ENCODE data around the gene SAMD9. TPM values are rescaled to one million over a fixed set of nuclear protein-coding genes. Genes with fewer than 3 reads are reported as not detected.
A peak's percentile ranks its signal among the peaks of the same experiment; 100 is the strongest.
"Not testable (repeated sequence)": the region's sequence is repeated elsewhere in the genome, so short reads cannot be mapped to it uniquely, and the experiment has no call there.

SAMD9 gene
- total RNA-seq, 1 donor from 2014 or later: not detected

- Histone ChIP-seq H3K79me2 (ENCODE audit: low read depth) (no peaks in the 10 kb centered on the region), H3K9me3 (ENCODE audit: low read depth) (no peaks in the 10 kb centered on the region), H3K27ac (no peak overlapping the region), H4K20me1 (ENCODE audit: low read depth) (no peaks in the 10 kb centered on the region), H2AFZ (replicated peaks) (peak overlapping the region; percentile 74), H3K27me3 (peaks cover 43% of the 10 kb centered on the region), H3K4me3 (no peak overlapping the region), H3K4me1 (no peaks in the 10 kb centered on the region), H3K36me3 (no peaks in the 10 kb centered on the region), H3K4me2 (no peak overlapping the region), H3F3A (ENCODE audit: low read depth) (no peaks in the 10 kb centered on the region), H3K9ac (no peak overlapping the region)
- Mint-ChIP-seq H3K27me3 (ENCODE audit: insufficient read depth, low read depth) (no peaks in the 10 kb centered on the region), H3K36me3 (no peaks in the 10 kb centered on the region), H3K9me3 (peaks cover 9% of the 10 kb centered on the region), H3K4me3 (no peak overlapping the region), H3K27ac (no peak overlapping the region), H3K4me1 (no peaks in the 10 kb centered on the region)
- TF ChIP-seq EZH2phosphoT487 (IDR thresholded peaks at IDR 0.05) (no peak), EZH2 (IDR thresholded peaks at IDR 0.05) (no peak)
- TF ChIP-seq, protein P1, sequence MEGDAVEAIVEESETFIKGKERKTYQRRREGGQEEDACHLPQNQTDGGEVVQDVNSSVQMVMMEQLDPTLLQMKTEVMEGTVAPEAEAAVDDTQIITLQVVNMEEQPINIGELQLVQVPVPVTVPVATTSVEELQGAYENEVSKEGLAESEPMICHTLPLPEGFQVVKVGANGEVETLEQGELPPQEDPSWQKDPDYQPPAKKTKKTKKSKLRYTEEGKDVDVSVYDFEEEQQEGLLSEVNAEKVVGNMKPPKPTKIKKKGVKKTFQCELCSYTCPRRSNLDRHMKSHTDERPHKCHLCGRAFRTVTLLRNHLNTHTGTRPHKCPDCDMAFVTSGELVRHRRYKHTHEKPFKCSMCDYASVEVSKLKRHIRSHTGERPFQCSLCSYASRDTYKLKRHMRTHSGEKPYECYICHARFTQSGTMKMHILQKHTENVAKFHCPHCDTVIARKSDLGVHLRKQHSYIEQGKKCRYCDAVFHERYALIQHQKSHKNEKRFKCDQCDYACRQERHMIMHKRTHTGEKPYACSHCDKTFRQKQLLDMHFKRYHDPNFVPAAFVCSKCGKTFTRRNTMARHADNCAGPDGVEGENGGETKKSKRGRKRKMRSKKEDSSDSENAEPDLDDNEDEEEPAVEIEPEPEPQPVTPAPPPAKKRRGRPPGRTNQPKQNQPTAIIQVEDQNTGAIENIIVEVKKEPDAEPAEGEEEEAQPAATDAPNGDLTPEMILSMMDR (IDR thresholded peaks at IDR 0.05): peak; percentile 60
- DNase-seq (ENCODE audit: low spot score): peak; percentile 53
These were observed 24.9 kb downstream of the SAMD9 start for GRCh38 chr7:93092757-93093370.

- not testable (repeated sequence) for H3K36me3 Mint-ChIP-seq; H3K4me2 ChIP-seq; H3K9me3 ChIP-seq (ENCODE audit: low read depth); DNase-seq (ENCODE audit: low spot score); H3K36me3 ChIP-seq; H3F3A ChIP-seq (ENCODE audit: low read depth); H3K4me3 Mint-ChIP-seq; H3K4me1 ChIP-seq; H4K20me1 ChIP-seq (ENCODE audit: low read depth); H3K4me3 ChIP-seq; H3K27me3 ChIP-seq; H3K9me3 Mint-ChIP-seq; H3K4me1 Mint-ChIP-seq; H3K27ac ChIP-seq; H2AFZ ChIP-seq (replicated peaks); H3K79me2 ChIP-seq (ENCODE audit: low read depth); H3K27me3 Mint-ChIP-seq (ENCODE audit: insufficient read depth, low read depth); H3K27ac Mint-ChIP-seq; H3K9ac ChIP-seq
These were observed 44.4 kb downstream of the SAMD9 start for GRCh38 chr7:93073357-93073756.

- DNase-seq (ENCODE audit: low spot score): no peak
- Histone ChIP-seq H3F3A (ENCODE audit: low read depth) (no peaks in the 10 kb centered on the region), H2AFZ (replicated peaks) (no peak overlapping the region), H3K4me2 (no peak overlapping the region), H3K9me3 (ENCODE audit: low read depth) (no peaks in the 10 kb centered on the region), H3K36me3 (no peaks in the 10 kb centered on the region), H3K4me1 (no peaks in the 10 kb centered on the region), H3K27ac (no peak overlapping the region), H4K20me1 (ENCODE audit: low read depth) (no peaks in the 10 kb centered on the region), H3K4me3 (no peak overlapping the region), H3K79me2 (ENCODE audit: low read depth) (no peaks in the 10 kb centered on the region), H3K27me3 (no peaks in the 10 kb centered on the region), H3K9ac (no peak overlapping the region)
- Mint-ChIP-seq H3K27me3 (ENCODE audit: insufficient read depth, low read depth) (no peaks in the 10 kb centered on the region), H3K4me1 (no peaks in the 10 kb centered on the region), H3K27ac (no peak overlapping the region), H3K9me3 (peaks cover 11% of the 10 kb centered on the region), H3K36me3 (no peaks in the 10 kb centered on the region), H3K4me3 (no peak overlapping the region)
- no peak for TF ChIP-seq EZH2phosphoT487 (IDR thresholded peaks at IDR 0.05)
- TF ChIP-seq EZH2 (IDR thresholded peaks at IDR 0.05): no peak
- TF ChIP-seq, protein P1 (IDR thresholded peaks at IDR 0.05): no peak
These were observed 55.2 kb downstream of the SAMD9 start for GRCh38 chr7:93062599-93062998.

- Histone ChIP-seq H3K27me3 (no peaks in the 10 kb centered on the region), H3K4me2 (no peak overlapping the region), H3K4me3 (no peak overlapping the region), H3K9ac (no peak overlapping the region), H3K27ac (no peak overlapping the region), H4K20me1 (ENCODE audit: low read depth) (no peaks in the 10 kb centered on the region), H3K36me3 (no peaks in the 10 kb centered on the region), H3F3A (ENCODE audit: low read depth) (no peaks in the 10 kb centered on the region), H2AFZ (replicated peaks) (no peak overlapping the region), H3K9me3 (ENCODE audit: low read depth) (no peaks in the 10 kb centered on the region), H3K4me1 (no peaks in the 10 kb centered on the region), H3K79me2 (ENCODE audit: low read depth) (no peaks in the 10 kb centered on the region)
- H3K9me3 Mint-ChIP-seq: peaks cover 4% of the 10 kb centered on the region
- TF ChIP-seq, protein P1 (IDR thresholded peaks at IDR 0.05): no peak
- TF ChIP-seq EZH2phosphoT487 (IDR thresholded peaks at IDR 0.05) (no peak), EZH2 (IDR thresholded peaks at IDR 0.05) (no peak)
- no peak overlapping the region for H3K27ac Mint-ChIP-seq
- no peaks in the 10 kb centered on the region for H3K36me3 Mint-ChIP-seq
- no peaks in the 10 kb centered on the region for H3K4me1 Mint-ChIP-seq
- no peak overlapping the region for H3K4me3 Mint-ChIP-seq
- no peak for DNase-seq (ENCODE audit: low spot score)
- H3K27me3 Mint-ChIP-seq (ENCODE audit: insufficient read depth, low read depth): no peaks in the 10 kb centered on the region
These were observed 56.9 kb downstream of the SAMD9 start for GRCh38 chr7:93060865-93061264.
